Peyer's patch (tissue), 4 donors: ENCODE measurements around the gene ADAMTS7. TPM values are rescaled to one million over a fixed set of nuclear protein-coding genes. Genes with fewer than 3 reads are reported as not detected.
A peak's percentile ranks its signal among the peaks of the same experiment; 100 is the strongest.
"Not testable (repeated sequence)": the region's sequence is repeated elsewhere in the genome, so short reads cannot be mapped to it uniquely, and the experiment has no call there.

Experiments
- DNase-seq, 3 donors: peaks; one replicate each; pipeline ENCODE4 v3.0.0-alpha.2; 2017 to 2019
- H3K27ac ChIP-seq, 4 donors: fragments of 200-600 bp; sonication (generic); one replicate each; pipeline ENCODE4 v1.5.1; 2016 to 2019
- H3K27me3 ChIP-seq, 2 donors: fragments of 200-600 bp; sonication (generic); one replicate each; pipeline ENCODE4 v1.5.1; 2019
- H3K36me3 ChIP-seq, 3 donors: fragments of 200-600 bp; sonication (generic); one replicate each; pipeline ENCODE4 v1.5.1; 2016 to 2019
- H3K4me1 ChIP-seq, 4 donors: fragments of 200-600 bp; sonication (generic); one replicate each; pipeline ENCODE4 v1.5.1; 2016 to 2019
- H3K4me3 ChIP-seq, 4 donors: fragments of 200-600 bp; sonication (generic); 1 replicate in 3 of 4; 2 replicates in 1 of 4; pipeline ENCODE4 v1.5.1; 2016 to 2019; ENCODE audit warnings: mild to moderate bottlenecking in 1 of 4
- H3K9me3 ChIP-seq, 4 donors: fragments of 200-600 bp; sonication (generic); one replicate each; pipeline ENCODE4 v1.5.1; 2016 to 2019; ENCODE audit warnings: mild to moderate bottlenecking in 1 of 4
- total RNA-seq, 4 donors: library from RNA; depleted of rRNA; stranded (reverse); fragments of >200 nt; gene quantifications; one replicate each; pipeline ENCODE4 v1.1.0, GENCODE V29; 2016
- TF ChIP-seq, protein P1 (sequence below), 6 experiments: fragments of 450-650 bp in 4 of 6; fragments of 200-600 bp in 2 of 6; sonication (generic) in 1 of 6; IDR thresholded peaks; one replicate each; pipeline ENCODE4 v1.5.1; 2017 to 2019; ENCODE audit warnings: antibody characterized with exemption in 6 of 6, mild to moderate bottlenecking in 3 of 6, moderate library complexity in 1 of 6

The ADAMTS7 gene
- total RNA-seq, 4 donors from 2014 or later, result 0.18 to 24.8 (median 2.0) TPM

GRCh38 chr15:78758486-78759200 is 52.6 kb downstream of the ADAMTS7 start:
- Histone ChIP-seq H3K27ac (peak overlapping the region in 1 of 4 donors; percentile 77), H3K4me1 (peaks cover 0 to 35% (median 15%) of the 10 kb centered on the region in 4 donors)
- H3K4me3 ChIP-seq, H3K9me3 ChIP-seq, H3K36me3 ChIP-seq, H3K27me3 ChIP-seq, DNase-seq: not testable (repeated sequence)

DNA sequence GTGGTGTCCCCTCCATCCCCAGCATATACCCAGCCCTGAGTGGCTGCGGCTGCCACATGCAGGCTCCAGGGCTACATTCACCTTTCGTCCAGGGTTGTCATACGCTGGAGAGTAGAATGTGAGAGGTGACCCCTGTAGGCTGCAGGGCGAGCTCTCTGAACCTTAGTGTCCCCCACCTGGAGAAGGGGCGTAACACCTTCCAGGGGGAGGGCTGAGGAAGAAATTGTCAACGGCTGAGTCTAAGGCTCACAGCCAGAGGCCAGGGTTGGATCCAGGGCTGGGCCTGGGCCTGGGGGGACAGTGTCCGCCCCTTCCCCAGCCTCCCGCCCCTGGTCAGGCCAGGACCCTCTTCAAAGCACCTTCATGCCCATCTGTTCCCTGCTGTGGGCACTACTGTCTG is 53.2 kb downstream of the ADAMTS7 start:
- H3K36me3 ChIP-seq, H3K4me3 ChIP-seq, H3K27me3 ChIP-seq, DNase-seq, H3K9me3 ChIP-seq: not testable (repeated sequence)
- peaks cover 0 to 35% (median 15%) of the 10 kb centered on the region in 4 donors for H3K4me1 ChIP-seq
- peak overlapping the region in 2 of 4 donors; percentile 68 to 77 for H3K27ac ChIP-seq

DNA sequence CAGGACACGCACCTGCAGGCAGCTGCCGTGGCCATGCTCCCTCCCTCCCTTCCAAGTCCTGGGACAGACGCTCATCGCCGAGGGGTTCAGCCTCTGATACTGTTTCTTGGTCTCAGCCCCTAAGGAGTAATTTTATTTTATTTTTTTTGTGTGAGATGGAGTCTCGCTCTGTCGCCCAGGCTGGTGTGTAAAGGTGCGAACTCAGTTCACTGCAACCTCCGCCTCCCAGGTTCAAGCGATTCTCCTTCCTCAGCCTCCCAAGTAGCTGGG is 53.7 kb downstream of the ADAMTS7 start:
- H3K9me3 ChIP-seq, result no peaks in the 10 kb centered on the region
- DNase-seq, result no peak
- H3K4me1 ChIP-seq, result peaks cover 0 to 35% (median 15%) of the 10 kb centered on the region in 4 donors
- H3K36me3 ChIP-seq, result no peaks in the 10 kb centered on the region
- H3K4me3 ChIP-seq, result no peak overlapping the region
- H3K27ac ChIP-seq, result peak overlapping the region in 2 of 4 donors; percentile 68 to 77
- no peaks in the 10 kb centered on the region for H3K27me3 ChIP-seq
- TF ChIP-seq, protein P1, sequence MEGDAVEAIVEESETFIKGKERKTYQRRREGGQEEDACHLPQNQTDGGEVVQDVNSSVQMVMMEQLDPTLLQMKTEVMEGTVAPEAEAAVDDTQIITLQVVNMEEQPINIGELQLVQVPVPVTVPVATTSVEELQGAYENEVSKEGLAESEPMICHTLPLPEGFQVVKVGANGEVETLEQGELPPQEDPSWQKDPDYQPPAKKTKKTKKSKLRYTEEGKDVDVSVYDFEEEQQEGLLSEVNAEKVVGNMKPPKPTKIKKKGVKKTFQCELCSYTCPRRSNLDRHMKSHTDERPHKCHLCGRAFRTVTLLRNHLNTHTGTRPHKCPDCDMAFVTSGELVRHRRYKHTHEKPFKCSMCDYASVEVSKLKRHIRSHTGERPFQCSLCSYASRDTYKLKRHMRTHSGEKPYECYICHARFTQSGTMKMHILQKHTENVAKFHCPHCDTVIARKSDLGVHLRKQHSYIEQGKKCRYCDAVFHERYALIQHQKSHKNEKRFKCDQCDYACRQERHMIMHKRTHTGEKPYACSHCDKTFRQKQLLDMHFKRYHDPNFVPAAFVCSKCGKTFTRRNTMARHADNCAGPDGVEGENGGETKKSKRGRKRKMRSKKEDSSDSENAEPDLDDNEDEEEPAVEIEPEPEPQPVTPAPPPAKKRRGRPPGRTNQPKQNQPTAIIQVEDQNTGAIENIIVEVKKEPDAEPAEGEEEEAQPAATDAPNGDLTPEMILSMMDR (IDR thresholded peaks at IDR 0.05), result no peak

DNA sequence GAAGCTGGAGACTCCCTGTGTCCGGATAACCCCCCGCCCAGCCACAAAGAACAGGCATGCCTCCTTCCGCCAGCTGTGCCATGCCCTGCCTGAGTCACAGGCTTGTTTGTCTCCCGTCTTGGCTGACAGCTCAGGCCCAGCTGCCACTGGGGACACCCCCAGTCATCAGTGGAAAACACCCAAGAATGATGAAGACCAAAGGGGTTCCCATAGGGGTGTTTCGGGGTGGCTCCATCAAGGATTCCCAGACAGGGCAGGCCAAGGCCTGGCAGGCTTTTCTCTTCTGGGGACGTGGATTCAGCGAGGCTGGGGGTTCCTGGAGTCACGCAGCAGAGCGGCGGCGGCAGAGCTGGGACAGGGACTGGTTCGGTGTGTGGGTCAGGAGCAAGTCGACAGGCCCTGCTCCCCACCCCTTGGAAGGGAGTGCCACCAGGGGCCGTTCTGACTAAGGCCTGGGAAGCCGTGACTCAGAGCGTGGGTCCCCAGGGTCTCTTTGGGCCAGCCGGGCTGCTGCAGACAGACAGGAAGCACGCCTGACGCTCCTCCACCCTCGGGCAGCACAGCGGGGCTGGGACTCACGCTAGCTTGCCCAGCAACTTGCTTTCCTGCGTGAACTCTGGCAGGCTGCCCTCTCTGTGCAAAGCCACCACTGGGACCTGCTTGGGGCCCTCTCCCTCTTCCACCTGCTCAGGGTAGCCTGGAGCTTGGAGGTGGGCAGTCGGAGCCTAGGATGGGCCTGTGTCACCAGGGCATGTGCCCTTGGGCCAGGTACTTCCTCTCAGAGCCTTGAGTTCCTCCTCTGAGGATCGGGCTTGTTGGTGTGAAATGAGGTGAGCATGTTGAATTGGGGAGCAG is 54.3 kb downstream of the ADAMTS7 start:
- not testable (repeated sequence) for H3K36me3 ChIP-seq, H3K4me3 ChIP-seq, H3K9me3 ChIP-seq, H3K27me3 ChIP-seq
- Histone ChIP-seq H3K27ac (peak overlapping the region in 2 of 4 donors; percentile 68 to 77), H3K4me1 (peaks cover 0 to 32% (median 15%) of the 10 kb centered on the region in 4 donors)
- DNase-seq, result peak in 2 of 3 donors; percentile 81 to 86

- not testable (repeated sequence) for H3K36me3 ChIP-seq, H3K27me3 ChIP-seq, H3K9me3 ChIP-seq, H3K4me3 ChIP-seq
- DNase-seq, result peak in 2 of 3 donors; percentile 64 to 76
- H3K4me1 ChIP-seq, result peaks cover 0 to 23% (median 13%) of the 10 kb centered on the region in 4 donors
- H3K27ac ChIP-seq, result peak overlapping the region in 1 of 4 donors; percentile 52
- TF ChIP-seq, protein P1 (IDR thresholded peaks at IDR 0.05), result peak in 3 of 6 experiments; percentile 21 to 43 (median 23)
Observed at GRCh38 chr15:78755900-78756591, 55.2 kb downstream of the ADAMTS7 start.

- H3K9me3 ChIP-seq, H3K36me3 ChIP-seq, H3K27me3 ChIP-seq, H3K4me3 ChIP-seq, DNase-seq, H3K27ac ChIP-seq: not testable (repeated sequence)
- H3K4me1 ChIP-seq, result peaks cover 0 to 16% (median 10%) of the 10 kb centered on the region in 4 donors
Observed at GRCh38 chr15:78754637-78755280, 56.5 kb downstream of the ADAMTS7 start.

DNA sequence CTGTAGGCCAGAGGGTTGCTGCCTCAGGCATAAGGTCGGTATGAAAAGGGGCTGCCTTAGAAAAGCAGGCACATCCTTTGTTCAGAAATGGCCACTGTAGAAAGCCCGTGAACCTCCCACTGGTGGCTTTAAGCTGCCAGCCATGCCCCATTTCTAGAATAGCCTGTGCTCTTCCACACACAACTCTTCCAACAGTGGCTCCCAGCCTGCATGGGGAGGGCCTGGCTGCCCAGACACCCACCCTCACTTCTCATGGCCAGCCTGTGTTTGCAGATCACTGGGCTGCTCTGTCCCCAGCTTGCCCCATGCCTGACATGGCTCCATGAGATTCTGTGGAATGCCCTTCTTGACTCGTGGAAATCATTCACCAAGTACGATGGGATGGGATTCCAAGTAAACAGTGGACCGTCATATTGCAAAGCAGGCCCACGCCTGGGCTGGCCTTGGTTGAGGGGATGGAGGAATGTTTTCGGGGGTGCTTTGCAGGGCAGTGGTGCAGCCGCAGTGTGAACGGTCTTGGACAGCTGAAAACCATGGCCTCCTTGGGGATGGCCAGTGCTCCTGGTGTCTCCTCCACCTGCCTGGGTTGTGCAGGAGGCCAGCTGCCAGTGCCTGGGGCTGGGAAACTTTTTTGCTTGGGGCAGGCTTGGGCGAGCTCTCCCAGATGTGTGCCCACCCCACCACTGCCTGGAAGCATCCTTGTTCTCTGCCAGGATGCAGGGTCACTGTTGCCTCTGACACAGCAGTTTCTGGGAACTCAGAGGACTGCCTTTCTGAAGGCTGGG is 57.3 kb downstream of the ADAMTS7 start:
- H3K27me3 ChIP-seq, H3K27ac ChIP-seq, H3K9me3 ChIP-seq, H3K36me3 ChIP-seq, H3K4me3 ChIP-seq: not testable (repeated sequence)
- DNase-seq, result peak in 1 of 3 donors; percentile 25
- H3K4me1 ChIP-seq, result peaks cover 0 to 11% (median 3%) of the 10 kb centered on the region in 4 donors

GRCh38 chr15:78753359-78753659 is 58.0 kb downstream of the ADAMTS7 start:
- not testable (repeated sequence) for H3K36me3 ChIP-seq, H3K9me3 ChIP-seq, H3K27me3 ChIP-seq, H3K27ac ChIP-seq, DNase-seq, H3K4me3 ChIP-seq
- H3K4me1 ChIP-seq, result peaks cover 0 to 11% (median 2%) of the 10 kb centered on the region in 4 donors
